ENCODE measurements around the gene SRPK2.
"Not testable (repeated sequence)": the region's sequence is repeated elsewhere in the genome, so short reads cannot be mapped to it uniquely, and the experiment has no call there.

GRCh38 chr7:105361995-105362394, 26.7 kb downstream of the SRPK2 start:
- not testable (repeated sequence) for TF ChIP-seq CTCF (IDR thresholded peaks at IDR 0.05; ENCODE audit: insufficient read depth, low read depth, low read length); EZH2 (IDR thresholded peaks at IDR 0.05; ENCODE audit: insufficient read depth, low read length)

Measured in astrocyte (in vitro differentiated cells and primary cell).